ENCODE results near the gene RETREG3.

DNA sequence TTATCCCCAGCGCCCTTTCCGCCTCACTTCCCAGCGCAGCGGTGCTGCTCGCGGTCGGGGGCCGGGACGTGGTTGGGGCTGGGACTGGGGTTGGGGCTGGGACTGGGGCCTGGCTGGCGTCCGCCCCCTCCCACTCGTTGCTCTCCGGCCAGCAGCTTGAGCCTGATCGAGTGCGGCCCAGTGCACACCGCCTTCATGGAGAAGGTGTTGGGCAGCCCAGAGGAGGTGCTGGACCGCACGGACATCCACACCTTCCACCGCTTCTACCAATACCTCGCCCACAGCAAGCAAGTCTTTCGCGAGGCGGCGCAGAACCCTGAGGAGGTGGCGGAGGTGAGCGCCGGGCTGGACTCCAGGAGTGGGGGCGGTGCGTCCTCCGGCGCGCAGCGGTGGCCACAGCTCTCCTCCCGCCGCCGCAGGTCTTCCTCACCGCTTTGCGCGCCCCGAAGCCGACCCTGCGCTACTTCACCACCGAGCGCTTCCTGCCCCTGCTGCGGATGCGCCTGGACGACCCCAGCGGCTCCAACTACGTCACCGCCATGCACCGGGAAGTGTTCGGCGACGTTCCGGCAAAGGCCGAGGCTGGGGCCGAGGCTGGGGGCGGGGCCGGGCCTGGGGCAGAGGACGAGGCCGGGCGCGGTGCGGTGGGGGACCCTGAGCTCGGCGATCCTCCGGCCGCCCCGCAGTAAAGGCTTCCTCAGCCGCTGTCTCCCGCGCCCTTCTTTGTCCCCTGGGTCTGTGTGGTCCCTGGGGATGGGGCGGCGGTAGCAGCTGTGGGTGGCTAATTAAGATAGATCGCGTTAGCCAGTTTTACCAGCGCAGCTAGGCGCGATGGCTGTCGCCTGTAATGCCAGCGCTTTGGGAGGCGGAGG lies 54.7 kb downstream of the RETREG3 start:
- TF ChIP-seq CTCF (IDR thresholded peaks at IDR 0.05; ENCODE audit: low read length) (no peak), EZH2 (optimal IDR thresholded peaks at IDR 0.05; ENCODE audit: low read depth, low read length) (no peak)

Measured in MM.1S (cell line).